T-cell (primary cell): Measurements from ENCODE around the gene MYRF. TPM values are rescaled to one million over a fixed set of nuclear protein-coding genes. Genes with fewer than 3 reads are reported as not detected.

Experiments
- ATAC-seq, 4 experiments: fragments of 200-7000 bp in 3 of 4; fragments of 150-1000 bp in 1 of 4; cut with Tn5 transposase; replicated peaks in 1 of 4; 1 replicate in 3 of 4; 2 replicates in 1 of 4; pipeline ENCODE4 v1.10.0; 2021; ENCODE audit warnings: moderate library complexity in 3 of 4, mild to moderate bottlenecking in 2 of 4, moderate number of reproducible peaks in 1 of 4
- CTCF ChIA-PET, 2 donors: fragments of 300-600 bp; sonication (Branson Sonifier 250); formaldehyde crosslinking; loops; one replicate each; lab custom pipeline; 2022; ENCODE audit warnings: antibody characterized with exemption in 2 of 2; lab: Charles Lee
- POLR2A ChIA-PET, 2 donors: fragments of 300-600 bp; sonication (Branson Sonifier 250); formaldehyde crosslinking; loops; one replicate each; lab custom pipeline; 2022; ENCODE audit warnings: antibody characterized with exemption in 2 of 2; lab: Charles Lee
- DNase-seq, 35 experiments: peaks; one replicate each; pipeline versions ENCODE4 v3.0.0 to v3.0.0-alpha.2; 2013 to 2023
- H3K27ac ChIP-seq: one replicate; pipeline ENCODE4 v1.5.1; 2013; ENCODE audit warnings: low read length
- H3K27me3 ChIP-seq, 2 experiments: replicated peaks in 1 of 2; 1 replicate in 1 of 2; 2 replicates in 1 of 2; pipeline versions ENCODE4 v1.6.1 to v1.7.0; 2013; ENCODE audit warnings: low read length in 1 of 2, mixed read lengths in 1 of 2; ENCODE audit not compliant: control insufficient read depth in 2 of 2, insufficient read depth in 2 of 2; ENCODE audit errors: extremely low read depth in 1 of 2
- H3K36me3 ChIP-seq, 2 donors: 1 replicate in 1 of 2; 2 replicates in 1 of 2; pipeline versions ENCODE4 v1.6.1 to v1.7.0; 2013; ENCODE audit warnings: low read length in 1 of 2; ENCODE audit not compliant: control insufficient read depth in 2 of 2, insufficient read depth in 1 of 2; ENCODE audit errors: extremely low read depth in 1 of 2
- H3K4me1 ChIP-seq, 2 experiments: 1 replicate in 1 of 2; 2 replicates in 1 of 2; pipeline versions ENCODE4 v1.6.1 to v1.7.0; 2013; ENCODE audit warnings: low read length in 2 of 2, mixed read lengths in 1 of 2; ENCODE audit not compliant: insufficient read depth in 2 of 2, control insufficient read depth in 1 of 2; ENCODE audit errors: extremely low read depth in 1 of 2
- H3K4me3 ChIP-seq, 2 donors: 1 replicate in 1 of 2; 2 replicates in 1 of 2; pipeline versions ENCODE4 v1.5.1 to v1.7.0; 2013; ENCODE audit warnings: mild to moderate bottlenecking in 2 of 2, low read length in 1 of 2, moderate library complexity in 1 of 2; ENCODE audit not compliant: control insufficient read depth in 1 of 2; ENCODE audit errors: extremely low read depth in 1 of 2
- H3K9me3 ChIP-seq: 2 replicates; pipeline ENCODE4 v1.7.0; 2013
- H3K27ac Mint-ChIP-seq, 2 donors: one replicate each; pipeline ENCODE4 v1.8.0; 2020 to 2021; ENCODE audit warnings: mild to moderate bottlenecking in 2 of 2, mixed read lengths in 2 of 2
- H3K27me3 Mint-ChIP-seq, 2 donors: one replicate each; pipeline ENCODE4 v1.8.0; 2021 to 2022; ENCODE audit warnings: mixed read lengths in 2 of 2
- H3K36me3 Mint-ChIP-seq: one replicate; pipeline ENCODE4 v1.8.0; 2021; ENCODE audit warnings: mixed read lengths
- H3K4me1 Mint-ChIP-seq, 3 donors: one replicate each; pipeline ENCODE4 v1.8.0; 2020 to 2022; ENCODE audit warnings: mixed read lengths in 3 of 3, mild to moderate bottlenecking in 1 of 3
- H3K4me3 Mint-ChIP-seq, 3 donors: one replicate each; pipeline ENCODE4 v1.8.0; 2020 to 2022; ENCODE audit warnings: mild to moderate bottlenecking in 3 of 3, mixed read lengths in 3 of 3, moderate library complexity in 3 of 3
- H3K9me3 Mint-ChIP-seq, 3 donors: one replicate each; pipeline ENCODE4 v1.8.0; 2020 to 2022; ENCODE audit warnings: mixed read lengths in 3 of 3
- WGBS: methylation state at CpG from one replicate; pipeline ENCODE4 v1.1.5; 2013; ENCODE audit warnings: missing lambda C conversion rate; ENCODE audit not compliant: insufficient coverage; 5-methylcytosine and 5-hydroxymethylcytosine counted together
- total RNA-seq, 35 experiments: library from RNA in 6 of 35; stranded (reverse) in 6 of 35; fragments of 120-200 nt in 1 of 35; gene quantifications; one replicate each; pipeline versions ENCODE4 v1.2.1 to v1.2.4 and lab custom pipeline; 2013 to 2026

The MYRF gene
- total RNA-seq, 5 donors from 2014 or later (not counting 1 experiment from before 2014, with no cell fraction given): 0.95 to 4.9 (median 1.5) TPM

DNA sequence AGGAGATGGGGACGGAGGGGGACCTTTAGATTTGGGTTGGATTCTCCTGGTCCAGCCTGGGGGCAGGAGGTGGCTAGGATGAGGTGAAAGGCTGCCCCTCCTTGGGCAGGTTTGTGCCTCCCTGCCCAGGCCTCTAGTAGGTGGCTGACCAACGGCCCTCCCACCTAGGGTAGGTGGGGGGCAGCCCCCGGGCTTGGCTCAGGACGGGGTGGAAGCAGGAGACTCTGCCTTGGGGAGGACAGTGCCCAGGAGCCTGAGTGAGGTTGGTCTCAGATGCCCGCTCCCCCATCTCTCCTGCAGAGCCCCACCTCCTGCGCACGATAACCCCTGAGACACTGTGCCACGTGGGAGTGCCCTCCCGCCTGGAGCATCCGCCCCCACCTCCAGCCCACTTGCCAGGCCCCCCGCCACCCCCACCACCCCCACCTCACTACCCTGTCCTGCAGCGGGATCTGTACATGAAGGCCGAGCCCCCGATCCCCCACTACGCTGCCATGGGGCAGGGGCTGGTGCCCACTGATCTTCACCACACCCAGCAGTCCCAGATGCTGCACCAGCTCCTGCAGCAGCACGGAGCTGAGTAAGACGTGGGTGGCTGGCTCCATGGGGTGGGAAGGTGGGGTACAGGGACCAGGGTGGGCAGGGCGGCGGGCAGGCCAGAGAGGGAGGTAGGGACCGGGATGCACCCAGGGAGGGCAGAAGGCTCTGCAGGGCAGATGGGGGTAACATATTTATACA, 17.7 kb downstream of the MYRF start:
- WGBS: 100% methylated on average over 1 of the region's 20 CpGs
- H3K4me1 ChIP-seq: peaks cover 0 to 24% of the 10 kb centered on the region in 2 experiments
- H3K36me3 ChIP-seq: no peaks in the 10 kb centered on the region
- Mint-ChIP-seq H3K27me3 (no peaks in the 10 kb centered on the region), H3K9me3 (no peaks in the 10 kb centered on the region), H3K4me1 (peaks cover 0 to 13% (median 5%) of the 10 kb centered on the region in 3 donors), H3K36me3 (no peaks in the 10 kb centered on the region), H3K27ac (no peak overlapping the region), H3K4me3 (no peak overlapping the region)
- POLR2A ChIA-PET: no interaction called here
- ATAC-seq: no peak
- H3K4me3 ChIP-seq: no peak overlapping the region
- H3K9me3 ChIP-seq: no peaks in the 10 kb centered on the region
- H3K27ac ChIP-seq: no peak overlapping the region
- CTCF ChIA-PET: no interaction called here
- peaks cover 0 to 3% of the 10 kb centered on the region in 2 experiments for H3K27me3 ChIP-seq
- no peak for DNase-seq

GRCh38 chr11:61771195-61771894, 18.9 kb downstream of the MYRF start:
- Histone ChIP-seq H3K27me3 (peaks cover 0 to 10% of the 10 kb centered on the region in 2 experiments), H3K9me3 (no peaks in the 10 kb centered on the region), H3K4me1 (peaks cover 0 to 36% of the 10 kb centered on the region in 2 experiments), H3K36me3 (no peaks in the 10 kb centered on the region), H3K4me3 (no peak overlapping the region), H3K27ac (no peak overlapping the region)
- ChIA-PET CTCF (no interaction called here), POLR2A (no interaction called here)
- H3K4me3 Mint-ChIP-seq: no peak overlapping the region
- ATAC-seq (no peak), DNase-seq (no peak)
- no peak overlapping the region for H3K27ac Mint-ChIP-seq
- H3K4me1 Mint-ChIP-seq: peaks cover 0 to 17% (median 5%) of the 10 kb centered on the region in 3 donors
- WGBS: 91% methylated on average over 11 of the region's 15 CpGs
- H3K9me3 Mint-ChIP-seq: no peaks in the 10 kb centered on the region
- H3K36me3 Mint-ChIP-seq: no peaks in the 10 kb centered on the region
- H3K27me3 Mint-ChIP-seq: no peaks in the 10 kb centered on the region

DNA sequence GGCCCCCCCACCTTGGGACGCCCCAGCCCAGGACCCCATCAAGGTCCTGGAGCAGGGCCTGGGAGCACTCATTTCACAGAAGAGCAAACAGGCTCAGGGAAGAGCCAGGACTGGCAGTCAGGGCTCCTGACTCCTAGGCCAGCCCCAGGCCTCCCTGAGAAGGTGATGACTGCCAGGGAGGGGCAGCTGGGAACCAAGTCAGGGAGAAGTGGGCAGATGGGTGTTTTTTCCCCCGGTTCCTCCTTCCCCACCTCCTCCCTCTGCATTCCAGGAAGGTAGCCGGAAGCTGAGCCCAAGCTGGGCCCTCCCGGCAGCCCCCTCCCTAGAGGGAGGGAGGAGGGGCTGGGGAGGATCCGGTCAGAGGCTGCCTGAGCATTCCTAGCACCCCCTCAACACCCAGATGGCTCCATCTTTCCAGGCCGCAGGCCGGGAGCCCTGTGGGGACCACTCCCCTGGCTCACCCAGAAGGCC, 19.6 kb downstream of the MYRF start:
- H3K27ac ChIP-seq: no peak overlapping the region
- ATAC-seq (no peak), DNase-seq (no peak)
- no peaks in the 10 kb centered on the region for H3K36me3 Mint-ChIP-seq
- no peaks in the 10 kb centered on the region for H3K36me3 ChIP-seq
- POLR2A ChIA-PET: no interaction called here
- peaks cover 0 to 16% of the 10 kb centered on the region in 2 experiments for H3K27me3 ChIP-seq
- no peak overlapping the region for H3K4me3 Mint-ChIP-seq
- peaks cover 0 to 23% (median 11%) of the 10 kb centered on the region in 3 donors for H3K4me1 Mint-ChIP-seq
- peaks cover 0 to 42% of the 10 kb centered on the region in 2 experiments for H3K4me1 ChIP-seq
- H3K9me3 Mint-ChIP-seq: no peaks in the 10 kb centered on the region
- 80% methylated on average over 1 of the region's 7 CpGs for WGBS
- no peaks in the 10 kb centered on the region for H3K27me3 Mint-ChIP-seq
- no peak overlapping the region for H3K27ac Mint-ChIP-seq
- CTCF ChIA-PET: interaction anchor here in 1 of 2 donors (0.6 kb wide), 1 partner anchor 1256 kb away, joined by 3 read pairs; no protein-coding TSS in a partner anchor
- no peak overlapping the region for H3K4me3 ChIP-seq
- H3K9me3 ChIP-seq: no peaks in the 10 kb centered on the region

GRCh38 chr11:61773356-61773755, 20.9 kb downstream of the MYRF start:
- no peak for DNase-seq
- peaks cover 0 to 26% of the 10 kb centered on the region in 2 experiments for H3K27me3 ChIP-seq
- ATAC-seq: no peak
- no peaks in the 10 kb centered on the region for H3K27me3 Mint-ChIP-seq
- H3K36me3 Mint-ChIP-seq: no peaks in the 10 kb centered on the region
- no peaks in the 10 kb centered on the region for H3K9me3 Mint-ChIP-seq
- H3K9me3 ChIP-seq: no peaks in the 10 kb centered on the region
- peaks cover 7 to 32% (median 16%) of the 10 kb centered on the region in 3 donors for H3K4me1 Mint-ChIP-seq
- H3K27ac ChIP-seq: no peak overlapping the region
- ChIA-PET CTCF (no interaction called here), POLR2A (no interaction called here)
- H3K4me3 Mint-ChIP-seq: no peak overlapping the region
- H3K36me3 ChIP-seq: no peaks in the 10 kb centered on the region
- H3K4me1 ChIP-seq: peaks cover 0 to 53% of the 10 kb centered on the region in 2 experiments
- 98% methylated on average over 5 of the region's 10 CpGs for WGBS
- H3K4me3 ChIP-seq: no peak overlapping the region
- H3K27ac Mint-ChIP-seq: no peak overlapping the region

GRCh38 chr11:61773809-61774208, 21.4 kb downstream of the MYRF start:
- Histone ChIP-seq H3K9me3 (no peaks in the 10 kb centered on the region), H3K4me3 (no peak overlapping the region), H3K36me3 (no peaks in the 10 kb centered on the region), H3K4me1 (peaks cover 0 to 53% of the 10 kb centered on the region in 2 experiments), H3K27ac (no peak overlapping the region), H3K27me3 (peaks cover 0 to 26% of the 10 kb centered on the region in 2 experiments)
- Mint-ChIP-seq H3K9me3 (no peaks in the 10 kb centered on the region), H3K27ac (no peak overlapping the region), H3K4me1 (peaks cover 7 to 32% (median 16%) of the 10 kb centered on the region in 3 donors), H3K4me3 (no peak overlapping the region), H3K36me3 (no peaks in the 10 kb centered on the region), H3K27me3 (peaks cover 0 to 2% of the 10 kb centered on the region in 2 donors)
- DNase-seq: no peak
- POLR2A ChIA-PET: no interaction called here
- ATAC-seq: no peak
- CTCF ChIA-PET: interaction anchor here in 1 of 2 donors (0.7 kb wide), 1 partner anchor 993 kb away, joined by 8 read pairs; no protein-coding TSS in a partner anchor
- WGBS: 94% methylated on average over 13 of the region's 18 CpGs

- Mint-ChIP-seq H3K36me3 (no peaks in the 10 kb centered on the region), H3K4me3 (no peak overlapping the region), H3K27ac (no peak overlapping the region), H3K4me1 (peaks cover 7 to 32% (median 16%) of the 10 kb centered on the region in 3 donors), H3K27me3 (peaks cover 0 to 2% of the 10 kb centered on the region in 2 donors), H3K9me3 (no peaks in the 10 kb centered on the region)
- no peaks in the 10 kb centered on the region for H3K9me3 ChIP-seq
- no peak overlapping the region for H3K4me3 ChIP-seq
- peaks cover 0 to 26% of the 10 kb centered on the region in 2 experiments for H3K27me3 ChIP-seq
- ATAC-seq (no peak), DNase-seq (no peak)
- no peak overlapping the region for H3K27ac ChIP-seq
- POLR2A ChIA-PET: no interaction called here
- H3K36me3 ChIP-seq: no peaks in the 10 kb centered on the region
- WGBS: 86% methylated on average over 8 of the region's 12 CpGs
- CTCF ChIA-PET: interaction anchor here in 1 of 2 donors (0.7 kb wide), 1 partner anchor 994 kb away, joined by 8 read pairs; no protein-coding TSS in a partner anchor
- peaks cover 0 to 53% of the 10 kb centered on the region in 2 experiments for H3K4me1 ChIP-seq
Observed at GRCh38 chr11:61774411-61774810, 22.0 kb downstream of the MYRF start.
